PC-3 (cell line): ENCODE data around the gene TRABD.
"Not testable (repeated sequence)": the region's sequence is repeated elsewhere in the genome, so short reads cannot be mapped to it uniquely, and the experiment has no call there.

ENCODE experiments used
- CTCF ChIP-seq: fragments of 300-600 bp; sonication (generic); conservative IDR thresholded peaks from 2 replicates; pipeline ENCODE4 v1.5.1; 2017; ENCODE audit warnings: antibody characterized with exemption, low read depth, mild to moderate bottlenecking, low read length
- EZH2 ChIP-seq: fragments of 300-600 bp; sonication (generic); IDR thresholded peaks from one replicate; pipeline ENCODE4 v1.6.1; 2017; ENCODE audit warnings: antibody characterized with exemption, mild to moderate bottlenecking, low read length; ENCODE audit not compliant: unreplicated experiment
- EZH2phosphoT487 ChIP-seq: fragments of 300-600 bp; sonication (generic); IDR thresholded peaks from 2 replicates; pipeline ENCODE4 v1.6.1; 2018; ENCODE audit warnings: mild to moderate bottlenecking, antibody characterized with exemption, low read length, borderline replicate concordance

GRCh38 chr22:50168490-50169180 lies 17.1 kb upstream of the TRABD start:
- TF ChIP-seq CTCF, EZH2phosphoT487, EZH2: not testable (repeated sequence)
